Ovary (tissue), 9 donors: ENCODE data around the gene EMX2. TPM values are rescaled to one million over a fixed set of nuclear protein-coding genes. Genes with fewer than 3 reads are reported as not detected.

Experiments used
- DNase-seq, 5 donors: peaks; one replicate each; pipeline ENCODE4 v3.0.0-alpha.2; 2019 to 2020
- H3K27ac ChIP-seq, 2 donors: fragments of 200-600 bp; one replicate each; pipeline versions ENCODE4 v1.5.1 to v1.8.0; 2019 to 2022
- H3K27me3 ChIP-seq: fragments of 200-600 bp; one replicate; pipeline ENCODE4 v1.8.0; 2022
- H3K36me3 ChIP-seq: fragments of 200-600 bp; sonication (generic); one replicate; pipeline ENCODE4 v1.5.1; 2019
- H3K4me1 ChIP-seq: one replicate; pipeline ENCODE4 v1.8.1; 2013; ENCODE audit warnings: mild to moderate bottlenecking, moderate library complexity; ENCODE audit not compliant: insufficient read depth
- H3K4me3 ChIP-seq: fragments of 200-600 bp; sonication (generic); one replicate; pipeline ENCODE4 v1.5.1; 2017
- H3K9me3 ChIP-seq, 2 donors: fragments of 200-600 bp in 1 of 2; sonication (generic) in 1 of 2; one replicate each; pipeline versions ENCODE4 v1.5.1 to v1.8.1; 2013 to 2019; ENCODE audit warnings: mild to moderate bottlenecking in 1 of 2, moderate library complexity in 1 of 2
- EP300 ChIP-seq: sonication (generic); formaldehyde crosslinking; IDR thresholded peaks from one replicate; pipeline ENCODE4 v1.6.1; 2017; ENCODE audit warnings: antibody characterized with exemption
- POLR2A ChIP-seq: fragments of 450-650 bp; IDR thresholded peaks from one replicate; pipeline ENCODE4 v1.6.1; 2017; ENCODE audit warnings: antibody characterized with exemption, mild to moderate bottlenecking, moderate library complexity
- WGBS, 3 donors: extraction: QIAGEN DNeasy Blood & Tissue Kit in 1 of 3; methylation state at CpG; one replicate each; pipeline versions ENCODE4 v1.1.5 to v1.1.7; 2013 to 2017; 5-methylcytosine and 5-hydroxymethylcytosine counted together
- intact Hi-C, 4 donors: fragments of 100-400 bp; cut with DNase I; formaldehyde crosslinking; loops; one replicate each; pipeline versions ENCODE4 v1.11.0 to v1.15.1; 2022 to 2023
- polyA plus RNA-seq, 2 donors: library from polyadenylated mRNA; stranded (reverse); fragments of 200-250 nt in 1 of 2; fragments of 350-450 nt in 1 of 2; fragmentation: Illumina TruSeq in 1 of 2; extraction: RNeasy Lipid Tissue Mini Kit (QIAGEN cat#74804) in 1 of 2; gene quantifications; one replicate each; pipeline ENCODE4 v1.2.3, GENCODE V29; 2013 to 2014
- total RNA-seq, 7 donors: library from RNA; depleted of rRNA in 2 of 7; stranded (reverse); fragments of >200 nt in 2 of 7; fragmentation: NEBNext Ultra II Directional in 3 of 7; extraction: Animal tissue kit (Norgen Biotek cat#: 25700) in 3 of 7; gene quantifications; one replicate each; pipeline versions ENCODE4 v1.1.0 to v1.2.4, GENCODE V29; 2016 to 2023
- TF ChIP-seq, protein P1 (sequence below), 3 donors: fragments of 450-650 bp in 2 of 3; fragments of 200-600 bp in 1 of 3; IDR thresholded peaks; one replicate each; pipeline versions ENCODE4 v1.5.1 to v1.8.0; 2016 to 2022; ENCODE audit warnings: antibody characterized with exemption in 3 of 3, mild to moderate bottlenecking in 1 of 3
- donor health status: DM: no; HTN: no; CAD: no; lungs with moderate emphysema.
- donor health status: DM: no; HTN: no; CAD: no.
- donor health status: Bipolar disorder and iron deficiency.
- donor health status: DM: yes; HTN: yes; CAD: no.
- donor health status: DM: no; HTN: no; CAD: no.
- donor health status: DM: yes; HTN: yes; CAD: no.

The EMX2 gene
- total and polyA plus RNA-seq, 9 donors: 7.3 to 62.1 (median 14.4) TPM

- intact Hi-C loops: loop anchor here in 1 of 4 donors (10.0 kb wide), 1 partner anchor 725 kb away; no protein-coding TSS in a partner anchor
- no peaks in the 10 kb centered on the region for H3K4me1 ChIP-seq
- no peak for DNase-seq
- H3K27me3 ChIP-seq: no peaks in the 10 kb centered on the region
- H3K4me3 ChIP-seq: no peak overlapping the region
- TF ChIP-seq POLR2A (no peak), EP300 (no peak)
- TF ChIP-seq, protein P1, sequence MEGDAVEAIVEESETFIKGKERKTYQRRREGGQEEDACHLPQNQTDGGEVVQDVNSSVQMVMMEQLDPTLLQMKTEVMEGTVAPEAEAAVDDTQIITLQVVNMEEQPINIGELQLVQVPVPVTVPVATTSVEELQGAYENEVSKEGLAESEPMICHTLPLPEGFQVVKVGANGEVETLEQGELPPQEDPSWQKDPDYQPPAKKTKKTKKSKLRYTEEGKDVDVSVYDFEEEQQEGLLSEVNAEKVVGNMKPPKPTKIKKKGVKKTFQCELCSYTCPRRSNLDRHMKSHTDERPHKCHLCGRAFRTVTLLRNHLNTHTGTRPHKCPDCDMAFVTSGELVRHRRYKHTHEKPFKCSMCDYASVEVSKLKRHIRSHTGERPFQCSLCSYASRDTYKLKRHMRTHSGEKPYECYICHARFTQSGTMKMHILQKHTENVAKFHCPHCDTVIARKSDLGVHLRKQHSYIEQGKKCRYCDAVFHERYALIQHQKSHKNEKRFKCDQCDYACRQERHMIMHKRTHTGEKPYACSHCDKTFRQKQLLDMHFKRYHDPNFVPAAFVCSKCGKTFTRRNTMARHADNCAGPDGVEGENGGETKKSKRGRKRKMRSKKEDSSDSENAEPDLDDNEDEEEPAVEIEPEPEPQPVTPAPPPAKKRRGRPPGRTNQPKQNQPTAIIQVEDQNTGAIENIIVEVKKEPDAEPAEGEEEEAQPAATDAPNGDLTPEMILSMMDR (IDR thresholded peaks at IDR 0.05): no peak
- H3K9me3 ChIP-seq: no peaks in the 10 kb centered on the region
- no peak overlapping the region for H3K27ac ChIP-seq
- WGBS, 3 donors: 95 to 98% (median 96%) methylated on average over 7 of the region's 7 CpGs
- H3K36me3 ChIP-seq: no peaks in the 10 kb centered on the region
These were observed 33.0 kb upstream of the EMX2 start for GRCh38 chr10:117509573-117509972.

DNA sequence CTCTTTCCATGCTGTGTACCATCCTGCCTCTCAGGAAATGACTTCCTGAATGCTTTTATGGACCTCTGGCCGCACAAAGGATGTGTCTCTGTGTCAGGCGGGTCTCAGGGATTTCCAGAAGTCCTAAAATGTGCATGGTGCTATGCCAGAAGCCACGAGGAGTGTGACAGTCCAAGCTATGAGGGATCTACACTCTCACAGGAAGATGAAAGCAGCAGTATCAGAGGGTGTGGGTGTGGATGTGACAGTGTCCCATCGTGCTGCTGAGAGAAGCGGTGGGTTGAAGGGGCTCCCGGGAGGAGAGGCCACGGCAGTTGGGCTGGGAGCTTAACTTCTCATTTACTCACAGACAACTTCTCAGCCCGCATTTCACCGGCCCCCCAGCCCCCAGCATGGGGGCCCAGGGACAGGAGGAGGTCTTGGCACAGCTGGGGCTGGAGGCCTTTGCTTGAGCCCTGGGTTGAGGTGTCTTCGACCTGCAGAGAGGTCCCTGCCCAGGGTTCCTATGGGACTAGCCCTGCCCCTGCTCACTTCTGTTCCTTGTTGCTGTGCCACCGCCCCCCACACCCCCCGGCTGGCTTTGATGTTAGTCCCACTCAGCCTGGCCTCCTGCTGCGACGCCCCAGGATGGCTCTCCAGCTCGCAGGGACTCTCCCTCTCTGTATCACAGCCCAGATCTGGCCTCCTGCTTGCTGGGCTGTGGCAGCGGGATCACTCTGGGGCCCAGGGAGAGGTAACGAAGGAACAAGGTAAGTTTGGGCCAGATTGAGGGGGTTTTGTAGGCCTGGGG is 30.8 kb upstream of the EMX2 start:
- Histone ChIP-seq H3K4me1 (no peaks in the 10 kb centered on the region), H3K27me3 (no peaks in the 10 kb centered on the region), H3K27ac (no peak overlapping the region), H3K4me3 (no peak overlapping the region), H3K36me3 (no peaks in the 10 kb centered on the region), H3K9me3 (no peaks in the 10 kb centered on the region)
- DNase-seq: no peak
- 80 to 83% (median 82%) methylated on average over 17 of the region's 17 CpGs for WGBS, 3 donors
- intact Hi-C loops: no loop called here
- TF ChIP-seq EP300 (no peak), POLR2A (no peak)
- TF ChIP-seq, protein P1 (IDR thresholded peaks at IDR 0.05): no peak

DNA sequence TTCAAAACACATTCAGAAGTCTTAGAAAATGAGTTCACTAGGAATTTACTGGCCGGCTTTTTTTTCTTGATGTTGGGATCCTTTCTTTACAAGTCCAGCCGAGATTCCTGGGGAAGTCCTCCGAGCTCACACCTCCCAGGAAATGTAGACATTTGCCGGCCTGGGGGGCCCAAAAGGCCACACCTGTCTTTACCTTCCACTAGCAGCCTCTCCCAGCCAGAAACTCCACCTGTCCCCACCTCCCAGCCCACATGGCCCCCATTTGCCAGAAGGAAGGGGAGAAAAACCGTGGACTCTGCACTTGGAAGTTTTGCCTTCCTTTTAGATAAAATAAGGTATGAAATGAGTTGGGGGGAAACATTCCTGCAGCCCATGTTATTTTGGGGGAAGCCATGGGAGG is 27.6 kb upstream of the EMX2 start:
- Histone ChIP-seq H3K36me3 (no peaks in the 10 kb centered on the region), H3K27ac (no peak overlapping the region), H3K9me3 (no peaks in the 10 kb centered on the region), H3K4me1 (no peaks in the 10 kb centered on the region), H3K4me3 (no peak overlapping the region), H3K27me3 (no peaks in the 10 kb centered on the region)
- 83 to 85% (median 83%) methylated on average over 5 of the region's 5 CpGs for WGBS, 3 donors
- TF ChIP-seq EP300 (no peak), POLR2A (no peak)
- TF ChIP-seq, protein P1 (IDR thresholded peaks at IDR 0.05): no peak
- DNase-seq: no peak
- intact Hi-C loops: no loop called here

- DNase-seq: no peak
- no peaks in the 10 kb centered on the region for H3K36me3 ChIP-seq
- WGBS, 3 donors: 30 to 56% (median 54%) methylated on average over 6 of the region's 6 CpGs
- H3K9me3 ChIP-seq: no peaks in the 10 kb centered on the region
- no peaks in the 10 kb centered on the region for H3K4me1 ChIP-seq
- no peaks in the 10 kb centered on the region for H3K27me3 ChIP-seq
- intact Hi-C loops: no loop called here
- TF ChIP-seq POLR2A: no peak
- no peak for TF ChIP-seq EP300
- TF ChIP-seq, protein P1 (IDR thresholded peaks at IDR 0.05): no peak
- no peak overlapping the region for H3K27ac ChIP-seq
- no peak overlapping the region for H3K4me3 ChIP-seq
These were observed 25.9 kb upstream of the EMX2 start for GRCh38 chr10:117516681-117517080.
